NCI-H2227 treated with DMSO at 0.1 percent for 48 hours (cell line): ENCODE measurements around the gene YPEL2.

ENCODE experiments used
- DNase-seq: peaks from one replicate; lab custom pipeline; 2025; lab: John Stamatoyannopoulos, UW

The YPEL2 gene

DNA sequence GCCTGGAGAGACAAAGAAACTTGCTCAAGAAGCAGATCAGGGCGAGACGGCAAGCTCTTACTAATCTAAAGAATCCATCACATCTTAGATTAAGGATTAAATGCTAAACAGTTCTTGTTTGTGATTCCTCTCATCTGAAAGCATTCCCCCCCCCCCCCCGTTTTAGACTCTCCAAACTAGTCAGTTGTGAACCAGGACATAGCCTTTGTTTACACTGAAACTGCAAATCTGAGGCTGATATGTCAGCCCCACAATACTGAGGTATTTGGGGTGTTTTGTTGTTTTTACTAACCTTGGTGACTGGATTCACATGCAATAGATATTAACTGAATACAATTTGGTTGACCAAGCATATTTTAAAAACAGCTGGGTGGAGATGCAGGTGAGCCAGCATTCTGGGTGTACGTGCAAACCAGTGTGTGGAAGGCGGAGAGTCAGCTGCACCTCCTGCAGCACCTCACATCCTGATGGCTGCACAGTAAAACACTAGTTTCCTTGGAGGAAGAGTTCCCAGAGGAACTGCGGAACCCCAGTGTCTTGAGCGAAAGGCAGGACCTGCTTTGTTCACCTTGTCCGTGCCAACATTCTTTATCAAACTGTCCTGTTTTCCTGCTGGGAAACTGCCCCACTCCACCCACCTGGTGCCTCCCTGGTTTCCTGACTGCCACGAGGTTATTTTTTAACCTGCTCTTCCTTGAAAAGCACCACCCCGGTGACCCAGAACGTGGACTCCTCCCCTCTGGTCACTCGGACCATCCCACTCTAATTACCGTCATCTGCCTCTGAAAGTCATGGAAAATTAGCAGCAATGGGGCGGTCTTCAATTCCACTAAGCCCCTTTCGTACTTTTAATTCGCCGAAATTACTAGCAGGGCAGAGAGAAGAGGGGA, 1.2 kb upstream of the YPEL2 start:
- no peak for DNase-seq

DNA sequence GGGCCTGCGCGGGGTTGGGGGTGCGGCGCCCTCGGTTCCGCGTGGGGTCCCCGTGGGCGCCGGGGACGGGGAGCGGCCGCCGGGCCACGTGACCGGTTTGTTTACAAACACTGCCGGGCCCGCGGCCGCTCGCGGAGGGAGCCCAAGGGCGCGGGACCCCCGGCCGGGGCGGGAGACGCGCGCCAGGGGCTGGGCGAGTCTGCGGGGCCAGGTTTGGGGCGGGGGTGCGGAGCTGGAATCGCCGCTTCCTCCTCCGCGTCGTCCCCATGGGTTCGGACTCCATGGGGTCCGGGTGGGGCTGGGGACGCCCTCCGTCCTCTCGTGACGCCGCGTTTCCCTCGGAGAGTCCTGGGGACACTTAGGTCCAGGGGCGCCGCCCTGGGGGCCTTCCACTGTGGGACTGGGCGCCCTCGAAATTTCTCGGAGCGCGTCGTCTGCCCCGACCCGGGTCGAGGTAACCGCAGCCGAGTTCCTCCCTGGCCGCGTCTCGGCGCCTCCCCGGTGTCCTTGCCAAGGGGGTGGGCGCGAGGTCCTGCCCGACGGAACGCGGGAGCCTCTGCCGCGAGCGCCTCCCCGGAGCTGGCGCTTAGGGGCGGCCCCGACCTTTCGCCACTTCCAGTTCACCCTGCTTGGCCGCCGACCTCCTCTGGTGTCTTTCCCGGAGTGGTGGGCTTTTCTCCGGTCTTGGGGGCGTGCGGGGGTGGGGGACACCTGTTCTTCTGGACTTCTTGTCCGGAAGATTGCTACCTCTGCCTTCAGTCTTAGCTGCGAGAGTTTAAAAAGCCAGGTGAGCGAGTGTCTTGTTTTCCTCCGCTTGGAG, 684 bp downstream of the YPEL2 start:
- DNase-seq, result no peak

DNA sequence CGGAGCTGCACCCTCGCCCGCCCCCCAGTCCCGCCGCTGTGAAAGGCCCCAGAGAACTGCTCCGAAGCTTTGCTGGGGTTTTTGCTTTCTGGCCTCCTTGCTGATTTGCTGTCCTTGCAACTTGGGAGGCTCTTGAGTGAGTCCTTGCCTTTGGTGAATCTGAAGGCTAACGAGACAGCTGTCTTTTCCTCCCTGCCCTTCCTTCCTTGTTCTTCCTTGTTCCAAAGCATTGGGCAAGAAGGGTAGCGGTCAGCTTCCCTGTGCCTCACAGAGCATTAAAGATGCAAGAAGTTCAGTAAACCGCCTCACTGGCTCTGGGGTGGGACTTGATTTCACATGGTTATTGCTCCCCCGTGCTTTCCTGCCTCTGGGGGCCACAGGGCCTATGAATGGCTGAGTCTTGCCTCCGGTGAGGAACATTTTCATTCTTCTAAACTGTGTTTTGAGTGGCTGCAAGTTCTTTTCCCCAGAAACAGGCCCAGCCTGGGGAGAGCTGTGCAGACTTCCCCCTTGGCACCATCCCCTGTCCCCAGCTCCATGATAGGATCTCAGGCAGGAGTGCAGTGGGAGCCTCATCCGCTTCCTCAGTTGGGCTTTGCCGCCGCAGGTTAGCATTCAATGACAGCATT, 1.4 kb downstream of the YPEL2 start:
- no peak for DNase-seq

DNA sequence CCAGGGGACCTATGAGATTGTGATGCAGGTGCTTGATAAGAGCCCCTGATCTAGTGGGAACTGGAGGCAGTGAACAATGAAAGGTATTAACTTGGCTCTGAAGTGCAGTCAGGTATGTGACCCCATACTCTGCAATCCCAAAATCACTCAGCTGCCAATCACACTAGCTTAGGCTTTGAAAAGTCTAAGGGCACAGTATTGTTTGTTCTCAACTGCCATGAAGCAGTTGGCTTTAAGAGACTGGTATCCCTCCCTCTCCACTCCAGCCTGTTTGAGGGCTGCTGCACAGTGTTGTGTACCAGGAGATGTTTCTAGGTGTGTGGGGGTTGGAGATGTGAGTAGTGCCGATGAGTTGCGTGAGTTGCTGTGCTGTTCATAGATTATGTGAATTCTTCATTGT, 2.4 kb downstream of the YPEL2 start:
- no peak for DNase-seq

DNA sequence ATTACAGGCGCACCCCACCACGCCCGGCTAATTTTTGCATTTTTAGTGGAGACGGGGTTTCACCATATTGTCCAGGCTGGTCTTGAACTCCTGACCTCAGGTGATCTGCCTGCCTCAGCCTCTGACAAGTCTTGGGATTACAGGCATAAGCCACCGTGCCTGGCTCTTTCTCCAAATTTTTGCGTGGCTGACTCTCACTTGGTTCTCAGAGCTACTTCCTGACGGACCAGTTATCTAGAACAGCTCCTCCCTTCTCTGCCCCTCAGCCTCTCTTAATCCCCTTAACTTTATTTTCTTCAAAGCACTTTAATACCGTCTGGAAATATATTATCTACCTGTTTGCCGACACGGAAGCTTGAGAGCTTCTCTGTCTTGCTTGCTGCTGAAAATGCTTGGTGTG, 4.2 kb downstream of the YPEL2 start:
- DNase-seq, result no peak

DNA sequence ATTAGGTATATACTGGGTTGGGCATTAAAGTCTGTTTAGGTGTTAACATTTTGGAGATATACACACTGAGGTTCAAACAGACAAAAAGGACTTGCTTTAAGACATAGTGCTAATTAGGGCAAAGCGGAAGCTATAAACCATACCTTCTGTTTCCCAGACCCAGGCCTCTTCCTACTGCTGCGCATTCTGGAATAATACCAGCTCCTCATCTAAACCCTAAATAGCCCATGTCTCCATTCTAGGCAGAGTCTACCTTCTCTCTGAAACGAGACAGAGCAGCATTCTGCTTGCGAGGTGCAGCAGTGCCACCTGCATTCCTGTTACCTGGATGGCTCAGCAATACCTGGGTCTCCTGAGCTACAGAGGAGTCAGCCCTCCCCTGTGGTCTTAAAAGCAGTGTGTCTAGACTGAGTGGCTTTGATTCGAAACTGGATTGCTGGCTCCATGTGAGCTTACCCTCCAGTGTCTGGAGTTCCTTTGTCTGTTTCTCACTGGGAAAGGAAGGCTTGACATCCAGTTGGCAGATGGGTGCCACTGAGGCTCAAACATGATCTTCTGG, 6.4 kb downstream of the YPEL2 start:
- no peak for DNase-seq

DNA sequence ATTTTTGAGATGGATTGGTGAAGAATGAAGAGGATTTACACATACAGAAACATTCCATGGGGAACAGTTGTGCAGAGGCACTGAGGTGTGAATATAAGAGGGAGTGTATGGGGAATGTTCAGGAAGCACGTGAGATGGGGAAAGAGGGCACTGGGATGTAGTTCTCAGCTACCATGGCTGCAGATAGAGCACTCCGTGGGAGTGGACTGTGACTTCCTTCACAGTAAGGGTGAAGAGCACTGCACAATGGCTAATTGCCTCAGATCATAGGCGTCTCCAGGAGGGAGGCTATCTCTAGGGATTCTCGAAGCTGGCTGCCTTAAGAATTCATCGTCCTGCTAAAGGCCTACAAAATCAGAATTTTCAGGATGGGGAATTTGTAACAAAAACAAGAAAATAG, 7.0 kb downstream of the YPEL2 start:
- no peak for DNase-seq

DNA sequence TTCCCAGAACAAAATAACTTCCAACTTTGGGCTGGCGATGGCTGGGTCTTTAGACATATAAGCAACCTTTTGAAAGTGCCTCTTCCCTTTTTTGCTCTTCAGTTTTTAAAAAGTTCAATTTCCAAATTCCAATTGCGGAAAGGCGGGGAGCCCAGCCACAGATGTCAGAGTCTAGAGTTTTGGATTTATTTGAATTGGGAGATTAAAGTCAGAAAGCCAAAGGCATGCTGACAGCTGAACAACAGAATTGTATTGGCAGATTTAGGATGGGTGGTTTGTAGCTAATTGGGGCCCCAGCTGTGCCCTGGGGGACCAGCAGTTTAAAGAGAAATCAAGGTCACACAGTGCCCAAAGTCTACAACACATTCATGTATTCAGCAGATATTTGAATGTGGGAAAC, 10.5 kb downstream of the YPEL2 start:
- no peak for DNase-seq

DNA sequence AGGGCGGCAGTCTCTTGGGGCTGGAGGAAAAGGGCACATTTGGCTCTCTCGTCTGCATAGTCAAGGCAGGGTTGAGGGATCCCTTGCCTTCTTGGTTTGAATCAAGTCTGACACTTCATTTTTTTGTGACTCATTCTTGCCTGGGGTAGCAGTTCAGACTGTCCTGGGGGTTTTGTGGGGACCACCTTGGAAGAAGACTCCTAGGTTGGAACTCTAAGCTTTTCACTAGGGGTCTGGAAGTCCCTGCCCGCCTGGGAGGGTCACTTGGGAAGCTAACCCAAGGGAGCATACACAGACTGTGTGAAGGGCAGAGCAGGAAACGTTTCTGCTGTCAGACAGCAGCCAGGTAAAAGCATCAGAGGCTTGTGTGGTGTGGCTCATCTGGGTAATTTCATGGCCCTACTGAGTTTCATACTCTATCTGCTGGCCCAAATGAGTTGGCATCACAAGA, 11.3 kb downstream of the YPEL2 start:
- DNase-seq, result no peak

DNA sequence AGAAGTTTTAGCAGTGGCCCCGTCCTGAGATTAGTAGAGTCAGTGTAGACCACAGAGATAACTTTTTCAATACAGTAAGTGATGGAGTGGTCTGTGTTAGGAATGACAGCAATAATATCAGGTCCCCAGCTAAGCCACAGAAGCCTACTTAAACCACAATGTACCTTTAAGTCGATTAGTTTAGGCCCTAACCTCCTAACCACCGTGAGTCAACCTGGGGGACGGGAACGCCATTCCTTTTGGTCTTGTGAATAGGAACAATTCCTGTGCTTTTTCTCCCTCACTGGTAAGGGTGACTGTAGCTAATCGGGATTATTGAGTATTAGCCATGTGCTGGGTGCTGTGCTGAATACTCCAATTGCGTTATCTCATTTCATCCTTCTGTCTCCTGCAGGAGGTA, 14.0 kb downstream of the YPEL2 start:
- no peak for DNase-seq

DNA sequence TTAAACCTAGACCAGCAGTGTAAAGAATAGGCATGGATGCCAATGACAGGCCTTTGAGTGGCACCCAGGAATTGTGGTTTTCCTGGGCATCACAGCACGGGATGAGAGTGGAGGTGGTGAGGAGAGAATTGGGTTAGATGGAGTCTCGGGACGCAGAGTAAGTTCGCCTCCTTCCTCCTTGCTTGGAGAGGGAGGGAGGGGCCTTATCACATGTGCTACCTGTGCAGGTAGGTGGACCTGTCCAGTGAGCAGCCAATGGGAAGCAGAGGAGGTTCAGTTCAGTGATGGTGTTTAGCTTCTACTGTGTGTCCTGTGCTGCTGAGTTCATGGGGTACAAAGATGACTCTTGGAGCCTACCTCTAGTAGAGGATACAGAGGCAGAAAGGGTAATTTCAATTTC, 14.9 kb downstream of the YPEL2 start:
- no peak for DNase-seq

DNA sequence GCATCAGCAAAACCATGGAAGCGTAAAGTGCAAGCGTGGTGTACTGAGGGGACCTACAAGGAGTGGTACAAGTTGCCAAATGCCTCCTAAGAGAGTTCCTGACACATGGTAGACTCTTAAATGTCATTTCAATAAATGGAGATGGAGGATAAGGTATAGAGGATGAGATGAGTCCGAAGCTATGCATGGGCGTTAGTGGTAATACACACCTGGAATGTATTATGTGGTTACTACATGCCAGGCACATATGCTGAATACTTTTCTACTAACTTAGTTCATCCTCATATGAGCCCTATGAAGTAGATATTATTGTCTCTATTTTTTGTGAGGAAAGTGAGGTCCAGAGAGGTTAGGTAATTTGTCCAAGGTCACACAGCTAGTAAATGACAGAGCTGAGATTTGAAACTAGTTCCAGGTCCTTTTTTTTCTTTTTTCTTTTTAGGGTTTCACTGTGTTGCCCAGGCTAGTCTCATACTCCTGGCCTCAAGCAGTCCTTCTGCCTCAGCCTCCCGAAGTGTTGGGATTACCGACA, 15.5 kb downstream of the YPEL2 start:
- DNase-seq, result no peak

DNA sequence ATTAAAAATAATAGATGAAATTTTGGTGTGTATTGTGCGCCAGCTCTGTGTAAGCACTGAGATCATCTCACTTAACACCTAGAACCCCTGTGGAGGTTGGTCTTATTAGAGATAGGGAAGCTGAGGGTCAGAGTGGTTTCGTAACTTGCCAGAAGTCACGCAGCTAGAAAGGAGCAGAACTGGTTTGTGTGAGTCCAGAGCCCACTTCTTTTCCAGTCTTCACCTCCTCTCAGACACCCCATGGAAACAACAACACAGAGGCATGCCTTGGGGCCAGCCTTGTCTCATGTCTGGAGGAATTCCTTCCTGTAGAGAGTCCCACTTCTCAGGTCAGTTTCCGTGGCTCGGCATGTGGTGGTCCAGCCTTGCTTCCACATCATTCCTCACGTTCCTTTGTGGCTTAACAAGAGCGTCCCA, 16.5 kb downstream of the YPEL2 start:
- DNase-seq, result no peak

DNA sequence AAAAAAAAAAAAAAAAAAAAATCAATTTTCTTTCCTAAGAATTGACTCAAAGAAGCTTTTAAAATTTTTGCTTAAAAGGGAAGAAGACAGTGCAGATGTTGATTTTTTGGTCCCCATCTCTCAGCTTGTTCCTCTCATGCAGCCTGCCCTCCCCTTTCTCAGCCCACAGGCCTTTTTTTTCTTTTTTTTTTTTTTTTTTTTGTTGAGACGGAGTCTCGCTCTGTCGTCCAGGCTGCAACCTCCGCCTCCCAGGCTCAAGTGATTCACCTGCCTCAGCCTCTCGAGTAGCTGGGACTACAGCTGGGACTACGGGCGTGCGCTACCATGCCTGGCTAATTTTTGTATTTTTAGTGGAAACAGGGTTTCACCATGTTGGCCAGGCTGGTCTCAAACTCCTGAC, 17.7 kb downstream of the YPEL2 start:
- DNase-seq, result no peak

DNA sequence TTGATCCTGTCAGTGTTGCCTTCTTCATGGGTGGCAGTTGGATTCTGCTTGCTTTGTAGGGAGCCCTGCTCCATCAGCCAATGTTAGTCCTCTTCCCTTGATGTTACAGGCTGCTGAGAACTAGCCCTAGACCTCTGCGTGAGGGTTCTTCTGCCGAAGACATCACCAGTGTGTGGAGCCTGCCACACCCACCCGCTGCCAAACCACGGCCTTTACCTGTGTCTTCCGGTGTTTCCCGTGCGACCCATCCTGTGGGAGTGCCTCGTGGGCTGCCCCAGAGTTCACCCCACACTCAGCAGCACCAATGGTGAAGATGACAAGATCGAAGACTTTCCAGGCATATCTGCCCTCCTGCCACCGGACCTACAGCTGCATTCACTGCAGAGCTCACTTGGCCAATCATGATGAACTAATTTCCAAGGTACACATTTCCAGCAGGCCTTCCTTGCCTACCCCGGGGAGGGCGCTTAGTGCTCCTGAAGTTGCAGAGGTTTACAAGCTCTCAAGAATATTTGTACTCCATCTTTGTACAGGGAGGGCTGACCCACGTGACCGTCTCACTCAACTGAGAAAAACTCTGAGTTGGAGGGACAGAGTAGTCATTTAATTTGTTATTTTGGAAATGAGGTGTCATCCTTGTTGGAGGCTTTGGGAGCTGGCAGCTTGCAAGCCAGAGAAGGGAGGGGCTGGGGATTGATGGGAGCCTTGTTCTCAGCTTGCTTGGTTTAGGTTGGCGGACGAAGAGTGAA, 21.8 kb downstream of the YPEL2 start:
- no peak for DNase-seq

DNA sequence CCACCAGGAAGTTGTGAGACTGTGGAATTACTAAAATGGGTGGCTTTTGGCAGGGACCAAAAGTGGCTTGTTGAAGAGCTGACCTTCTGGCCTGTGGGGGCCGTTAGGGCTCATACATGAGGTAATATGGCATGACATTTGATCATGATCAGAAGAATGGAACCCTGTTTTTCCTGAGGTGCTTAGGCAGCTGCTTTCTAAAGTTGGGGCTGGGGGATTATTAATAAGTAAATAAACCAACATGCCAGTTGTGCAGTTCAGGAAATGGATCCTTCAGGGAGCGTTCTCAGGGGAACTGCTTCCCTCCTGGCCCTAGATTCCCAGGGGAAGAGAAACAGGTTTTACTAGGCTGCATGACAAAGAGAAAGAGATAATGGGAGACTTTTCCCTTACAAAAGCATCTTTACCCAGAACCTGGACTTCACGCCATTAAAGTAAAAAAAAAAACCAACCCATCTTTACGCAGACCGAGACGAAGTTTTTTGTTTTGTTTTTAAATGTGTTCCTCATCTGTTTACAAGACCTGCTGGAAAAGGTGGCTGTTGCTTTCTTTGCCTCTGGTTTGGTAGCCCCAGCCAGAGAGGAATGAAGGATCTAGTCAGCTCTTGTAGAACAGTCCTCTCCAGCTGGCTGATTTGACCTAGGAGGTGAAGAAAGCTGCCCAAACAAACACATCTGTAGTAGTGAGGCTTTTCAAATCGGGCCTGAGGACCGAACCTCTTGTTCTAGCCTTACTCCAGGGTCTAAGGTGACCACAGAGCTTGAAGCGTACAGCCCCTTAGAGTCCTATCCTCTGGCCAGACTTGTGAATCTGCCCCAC, 22.7 kb downstream of the YPEL2 start:
- DNase-seq, result no peak

DNA sequence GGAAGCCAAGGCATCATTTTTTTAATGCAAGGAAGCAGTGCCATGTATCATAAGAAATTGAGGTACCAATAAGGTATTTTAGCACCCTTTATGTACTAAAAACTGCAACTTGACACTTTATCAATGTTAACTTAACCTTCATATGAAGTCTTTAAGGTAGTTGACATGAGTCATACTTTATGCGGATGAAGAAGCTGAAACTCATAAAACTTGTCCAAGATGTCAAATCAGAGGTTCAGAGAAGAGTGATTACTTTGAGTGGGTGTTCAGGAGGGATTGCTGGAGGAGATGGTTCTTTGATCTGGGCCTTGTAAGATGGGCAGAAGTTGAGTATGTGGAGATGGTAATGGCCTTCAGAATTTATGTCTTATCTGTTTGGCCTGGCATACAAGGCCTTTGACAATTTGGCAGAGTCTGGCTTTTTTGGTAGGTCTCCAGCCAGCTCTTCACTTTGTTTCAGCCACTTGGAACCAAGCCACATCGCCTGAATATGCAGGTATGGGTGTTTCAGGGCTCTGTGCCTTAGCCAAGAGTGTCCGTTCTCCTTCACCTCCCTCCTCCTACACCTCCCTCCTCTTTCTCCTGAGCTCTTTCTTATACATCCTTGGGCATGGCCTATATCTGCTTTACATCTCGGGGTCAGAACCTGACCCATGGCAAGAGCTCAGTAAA, 23.7 kb downstream of the YPEL2 start:
- no peak for DNase-seq

DNA sequence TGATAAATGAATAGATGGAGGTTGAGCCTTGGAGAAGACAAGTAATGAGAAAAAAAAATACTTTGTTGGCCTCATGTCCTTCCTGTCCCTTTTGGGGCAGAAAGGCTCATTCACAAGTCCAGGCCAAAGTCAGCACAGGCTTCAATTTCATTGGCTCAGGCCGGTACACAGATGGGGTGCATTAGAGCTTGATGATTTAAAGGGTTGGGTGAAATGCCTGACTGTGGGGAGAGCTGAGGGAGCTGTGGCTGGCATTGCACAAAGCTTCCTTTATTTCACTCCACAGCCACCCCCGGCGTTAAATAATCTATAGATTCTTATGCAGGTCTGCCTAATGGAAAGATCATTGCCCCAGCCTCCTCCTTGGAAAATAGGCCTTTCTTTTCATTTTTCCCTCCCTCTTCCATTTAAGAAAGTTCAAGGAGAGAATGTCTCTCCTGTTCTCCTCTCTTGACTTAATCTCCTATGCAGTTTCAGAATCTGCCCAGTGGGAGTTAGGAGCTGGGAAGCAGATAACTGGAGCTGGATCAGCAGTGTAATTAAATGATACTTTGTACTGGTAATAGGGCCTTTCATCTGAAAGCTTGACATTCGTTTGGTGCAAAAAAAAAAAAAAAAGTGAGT, 24.4 kb downstream of the YPEL2 start:
- DNase-seq, result no peak

DNA sequence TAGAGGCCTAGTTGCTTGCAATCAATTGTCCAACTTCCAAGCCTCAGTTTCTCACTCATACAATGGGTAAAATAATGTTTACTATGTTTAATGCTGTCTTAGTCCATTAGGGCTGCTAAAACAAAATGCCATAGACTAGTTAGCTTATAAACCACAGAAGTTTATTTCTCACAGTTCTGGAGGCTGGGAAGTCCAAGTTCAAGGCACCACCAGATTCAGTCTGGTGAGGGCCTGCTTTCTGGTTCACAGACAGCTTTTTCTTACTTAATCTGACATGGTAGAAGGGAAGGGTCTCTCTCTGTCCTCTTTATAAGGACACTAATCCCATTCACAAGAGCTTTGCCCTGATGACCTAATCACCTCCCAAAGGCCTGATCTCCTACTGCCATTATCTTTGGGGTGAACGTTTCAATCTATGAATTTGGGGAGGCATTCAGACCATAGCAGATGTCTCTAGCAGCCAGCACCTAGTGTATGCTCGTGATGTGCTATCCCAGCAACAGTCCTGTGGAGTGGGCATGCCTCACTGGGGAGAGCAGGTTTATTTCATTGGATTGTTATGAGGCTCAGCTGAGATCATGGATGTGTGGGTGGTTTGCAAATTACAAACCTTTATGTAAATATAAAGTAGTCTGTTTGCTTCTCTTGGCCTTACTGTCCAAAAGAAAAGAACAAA, 25.2 kb downstream of the YPEL2 start:
- DNase-seq, result no peak
